GM19455 (cell line): ENCODE data around the gene TRIM66.

Source experiments
- ATAC-seq: cut with Tn5 transposase; IDR thresholded peaks from one replicate; pipeline ENCODE4 v1.9.1; 2021; ENCODE audit not compliant: unreplicated experiment

Gene TRIM66

DNA sequence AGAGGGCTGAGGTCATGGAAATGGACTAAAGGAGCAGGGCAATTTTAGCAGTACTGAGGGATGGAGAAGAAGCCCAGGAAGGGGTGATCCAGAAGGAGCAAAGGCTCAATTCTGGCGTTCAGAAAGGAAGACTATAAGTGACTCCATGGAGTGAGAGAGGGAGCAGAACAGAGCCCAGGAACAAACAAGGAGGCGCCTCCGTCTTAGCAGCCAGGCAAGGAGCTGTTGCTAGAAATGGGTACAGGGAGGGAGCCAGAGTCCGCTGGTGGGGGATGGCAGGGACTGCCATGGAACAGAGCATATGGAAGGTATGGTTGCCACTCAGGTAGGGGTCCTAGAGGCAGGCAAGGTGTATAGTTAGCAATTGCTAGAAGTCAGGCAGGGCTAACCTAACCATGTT, 68.0 kb downstream of the TRIM66 start:
- ATAC-seq, result no peak

DNA sequence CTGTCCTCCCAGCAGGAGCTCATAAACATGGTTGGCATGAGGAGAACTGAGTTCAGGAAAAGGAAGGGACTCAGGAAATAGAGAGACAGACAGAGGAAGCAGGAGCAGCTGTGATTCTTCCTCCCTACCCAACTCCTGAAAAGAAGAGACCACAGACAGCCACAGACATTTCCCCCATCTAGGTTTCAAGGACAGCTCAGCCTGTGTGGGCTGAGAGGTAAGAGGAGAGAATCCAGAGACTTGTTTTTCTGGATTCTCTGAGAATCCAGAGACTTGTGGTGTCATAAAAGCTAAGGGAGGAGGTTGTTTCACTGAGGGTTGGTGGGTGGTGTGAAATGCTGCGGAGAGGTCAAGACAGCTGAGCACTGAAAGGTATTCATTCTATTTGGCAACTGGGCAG, 69.4 kb downstream of the TRIM66 start:
- ATAC-seq, result no peak

DNA sequence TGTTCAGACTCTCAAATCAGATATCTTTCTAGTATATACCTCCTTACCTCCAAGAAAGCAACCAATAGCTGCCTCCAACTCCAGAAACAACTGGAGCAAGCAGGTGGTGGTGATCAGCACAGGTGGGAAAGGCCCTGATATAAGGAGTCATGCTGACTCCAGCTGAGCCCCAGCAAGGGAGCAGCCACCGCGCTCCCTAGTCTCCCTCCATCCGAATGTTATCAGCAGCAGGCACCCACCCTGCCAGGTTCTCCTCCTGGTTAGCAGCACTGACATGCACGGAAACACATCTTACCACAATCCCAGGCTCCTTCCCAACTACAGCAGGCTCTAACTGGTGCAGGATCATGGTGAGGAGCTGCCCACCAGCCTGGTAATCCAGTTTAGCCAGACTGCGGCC, 69.9 kb downstream of the TRIM66 start:
- no peak for ATAC-seq

DNA sequence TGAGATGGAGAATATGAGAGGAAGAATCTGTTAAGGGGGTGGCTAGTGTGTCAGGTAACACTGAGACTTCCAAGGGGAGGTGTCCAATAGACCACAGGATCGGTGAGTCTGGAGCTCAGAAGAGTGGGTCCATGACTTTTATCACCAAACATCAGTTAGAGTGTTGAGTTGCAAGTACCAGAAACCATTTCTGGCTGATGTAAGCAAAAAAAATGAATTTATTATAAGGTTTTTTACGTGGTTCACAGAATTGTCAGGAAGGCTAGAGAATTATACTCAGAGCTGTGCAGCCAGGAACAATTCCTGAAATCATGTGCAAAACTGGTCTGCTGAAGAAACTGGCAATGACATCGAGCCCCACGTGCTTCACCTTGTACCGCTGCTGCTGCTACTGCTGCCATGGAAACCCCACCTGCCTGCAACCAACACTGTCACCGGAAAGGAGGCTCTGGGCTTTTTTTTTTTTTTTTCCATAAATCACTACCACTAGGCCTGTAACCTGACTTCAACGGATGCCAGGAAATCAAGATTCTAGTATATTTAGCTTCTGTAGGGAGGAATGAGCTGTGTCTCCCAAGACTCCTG, 71.8 kb downstream of the TRIM66 start:
- no peak for ATAC-seq

DNA sequence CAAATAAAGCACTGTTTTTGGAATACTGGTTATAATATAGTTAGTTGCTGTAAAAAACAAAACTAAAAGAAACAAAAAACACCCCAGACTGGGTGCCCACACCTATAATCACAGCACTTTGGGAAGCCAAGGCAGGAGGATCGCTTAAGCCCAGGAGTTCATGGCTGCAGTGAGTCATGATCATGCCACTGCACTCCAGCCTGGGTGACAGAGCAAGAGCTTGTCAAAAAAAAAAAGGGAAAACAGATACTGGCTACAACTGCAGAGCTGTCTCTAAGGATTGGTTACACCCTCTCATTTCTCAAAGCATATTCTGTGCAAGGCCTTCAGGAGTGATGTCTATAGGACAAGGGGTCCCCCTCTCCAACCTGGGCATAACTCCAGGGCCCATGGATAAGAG, 73.8 kb downstream of the TRIM66 start:
- no peak for ATAC-seq

DNA sequence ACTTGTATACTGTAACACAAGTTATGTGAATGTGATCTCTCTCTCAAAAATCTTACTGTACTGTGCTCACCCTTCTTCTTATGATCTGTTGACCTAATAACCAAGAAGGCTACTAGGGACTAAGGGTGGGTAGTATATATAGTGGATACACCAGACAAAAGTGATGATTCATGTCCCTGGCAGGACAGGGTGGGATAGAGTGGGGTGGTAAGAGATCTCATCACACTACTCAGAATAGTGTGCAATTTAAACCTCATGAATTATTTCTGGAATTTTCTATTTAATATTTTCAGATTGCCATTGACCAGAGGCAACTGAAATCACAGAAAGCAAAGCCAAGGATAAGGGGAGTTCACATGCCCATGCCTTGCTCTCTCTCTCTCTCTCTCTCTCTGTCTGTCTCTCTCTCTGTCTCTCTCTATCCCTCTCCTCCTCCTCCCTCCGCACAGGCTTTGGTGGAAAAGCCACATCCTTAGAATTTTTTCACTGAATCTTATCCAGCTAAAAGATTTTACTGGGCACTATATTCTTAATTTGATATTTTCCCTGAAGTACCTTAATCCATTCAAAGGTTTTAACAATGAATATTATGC, 76.4 kb downstream of the TRIM66 start:
- no peak for ATAC-seq

DNA sequence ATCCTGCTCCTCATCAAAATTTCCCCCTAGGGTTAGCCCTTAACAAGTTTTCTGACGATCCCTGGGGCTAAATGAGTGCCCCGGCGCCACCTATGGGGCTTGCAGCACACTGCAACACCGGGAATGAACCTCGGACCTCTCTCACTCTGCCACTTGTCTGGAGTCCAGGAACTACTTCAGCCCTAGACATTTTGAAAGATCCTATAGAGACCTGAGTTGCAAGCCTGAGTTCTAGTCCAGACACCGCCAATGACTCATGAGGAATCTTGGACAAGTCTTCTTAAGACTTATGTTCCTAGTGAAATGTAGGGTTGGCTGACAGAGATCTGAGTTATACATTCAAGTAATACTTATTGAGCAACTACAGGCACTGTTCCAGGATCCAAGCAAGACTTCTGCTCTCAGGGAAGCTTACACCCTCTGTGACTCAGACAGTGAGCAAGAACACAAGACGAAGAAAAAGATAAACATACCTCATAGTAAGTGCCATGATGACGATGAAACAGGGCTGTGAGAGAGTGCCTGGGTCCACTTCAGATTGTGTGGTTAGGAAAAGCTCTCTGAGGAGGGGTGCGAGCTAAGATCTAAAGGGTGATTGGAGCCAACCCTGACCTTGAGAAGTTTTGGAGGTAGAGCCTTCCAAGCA, 78.3 kb downstream of the TRIM66 start:
- ATAC-seq, result peak; percentile 87

DNA sequence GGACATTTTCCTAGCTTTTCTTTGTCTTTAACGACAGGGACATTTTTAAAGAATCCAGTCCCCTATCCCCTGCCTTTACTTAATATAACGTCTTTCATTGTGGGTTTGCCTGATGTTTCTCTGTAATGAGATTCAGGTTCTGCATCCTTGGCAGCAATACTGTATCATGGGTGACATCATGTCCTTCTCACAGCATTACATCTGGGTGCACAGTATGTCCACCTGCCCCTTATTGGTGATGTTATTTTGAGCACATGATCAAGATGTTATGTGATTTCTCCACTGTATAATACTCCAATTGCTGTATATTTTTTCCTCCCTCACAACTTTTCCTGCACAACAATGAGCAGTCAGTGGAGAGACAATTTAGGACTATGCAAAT, 78.8 kb downstream of the TRIM66 start:
- ATAC-seq, result no peak

DNA sequence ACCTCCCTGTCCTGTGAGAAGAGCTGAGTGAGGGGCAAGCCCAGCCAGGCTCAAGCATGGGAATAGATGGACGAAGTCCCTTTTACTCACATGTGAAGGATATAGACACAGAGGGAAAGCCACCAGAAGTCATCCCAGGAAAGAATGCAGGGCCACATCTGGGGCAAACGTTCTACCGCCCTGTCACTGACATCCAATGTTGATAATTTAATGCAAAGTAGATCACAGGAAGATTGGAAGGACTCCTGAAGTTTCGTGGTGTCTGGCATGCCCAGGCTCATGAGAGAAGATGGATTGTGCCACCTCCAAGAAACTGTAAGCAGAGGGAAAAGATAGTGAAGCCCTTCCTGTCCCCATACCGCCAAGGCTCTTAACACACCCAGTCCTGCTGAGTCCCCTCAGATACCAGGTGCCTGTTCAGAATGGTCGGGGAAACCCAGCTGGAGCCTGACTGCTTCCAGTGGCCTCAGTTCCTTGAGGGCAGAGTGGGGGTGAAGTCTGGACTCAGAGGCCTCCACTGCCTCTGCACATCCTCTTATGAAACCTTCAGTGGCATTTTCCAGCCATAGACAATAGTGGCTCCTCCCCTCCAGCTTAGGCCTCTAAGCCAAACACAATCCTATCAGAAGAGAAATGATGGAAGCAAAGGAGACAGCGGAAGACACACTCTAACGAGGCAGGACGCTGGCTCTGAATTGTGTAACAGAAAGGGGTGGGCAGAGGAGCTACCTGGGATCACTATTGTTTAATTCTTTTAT, 80.9 kb downstream of the TRIM66 start:
- ATAC-seq, result no peak

DNA sequence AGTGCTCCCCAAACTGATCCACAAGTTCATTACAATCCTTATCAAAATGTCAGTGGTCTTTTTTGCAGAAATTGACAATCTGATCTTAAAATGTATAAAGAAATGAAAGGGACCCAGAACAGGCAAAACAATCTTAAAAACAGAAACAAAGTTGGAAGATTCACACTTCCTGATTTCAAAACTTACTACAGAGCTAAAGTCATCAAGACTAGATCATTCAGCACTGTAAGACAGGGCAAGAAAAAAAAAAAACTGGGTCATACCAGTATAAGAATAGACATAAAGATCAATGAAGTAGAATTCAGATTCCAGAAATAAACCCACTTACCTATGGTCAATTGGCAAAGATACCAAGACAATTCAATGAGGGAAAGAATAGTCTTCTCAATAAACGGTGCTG, 84.0 kb downstream of the TRIM66 start:
- ATAC-seq, result no peak

DNA sequence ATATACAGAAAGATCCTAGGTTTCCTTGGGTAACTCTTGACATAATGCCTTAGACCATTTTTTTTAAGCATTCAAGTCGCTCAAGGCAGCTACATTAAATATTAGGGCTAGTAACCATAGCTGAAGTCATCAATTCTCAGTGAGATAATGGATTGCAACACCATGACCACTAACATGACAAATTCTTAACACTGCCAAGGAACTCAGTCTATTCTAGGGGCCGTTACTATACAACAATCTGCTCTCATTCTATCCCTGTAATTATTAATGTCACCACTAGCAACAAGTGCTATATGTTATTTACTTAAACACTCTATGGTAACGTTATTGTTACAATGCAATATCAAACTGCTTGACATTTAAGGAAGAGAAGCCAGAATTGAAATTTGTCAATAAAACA, 85.3 kb downstream of the TRIM66 start:
- no peak for ATAC-seq

DNA sequence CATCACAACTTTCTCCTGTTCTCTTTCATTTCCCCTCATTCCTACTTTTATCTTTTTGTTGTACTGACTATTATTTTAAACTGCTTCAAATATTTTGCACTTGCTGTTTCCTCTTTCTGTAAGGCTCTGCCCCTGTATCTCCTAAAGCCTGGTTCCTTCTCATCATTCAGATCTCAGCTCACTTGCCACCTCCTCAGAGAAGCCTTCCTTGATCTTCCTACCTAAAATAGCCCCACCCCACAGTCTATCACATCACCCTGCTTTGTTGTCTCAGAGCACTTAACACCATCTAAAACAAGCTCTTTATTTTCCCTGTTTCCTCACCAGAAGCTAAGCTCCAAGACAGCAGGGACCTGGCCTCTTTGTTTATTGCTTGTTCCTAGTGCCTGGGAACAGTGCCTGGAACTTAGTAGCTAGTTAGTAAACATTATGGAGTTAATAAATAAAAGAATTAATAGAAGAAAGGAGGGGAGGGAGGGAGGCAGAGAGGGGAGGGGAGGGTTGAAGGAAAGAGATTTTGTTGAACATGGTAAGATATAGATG, 85.9 kb downstream of the TRIM66 start:
- no peak for ATAC-seq

DNA sequence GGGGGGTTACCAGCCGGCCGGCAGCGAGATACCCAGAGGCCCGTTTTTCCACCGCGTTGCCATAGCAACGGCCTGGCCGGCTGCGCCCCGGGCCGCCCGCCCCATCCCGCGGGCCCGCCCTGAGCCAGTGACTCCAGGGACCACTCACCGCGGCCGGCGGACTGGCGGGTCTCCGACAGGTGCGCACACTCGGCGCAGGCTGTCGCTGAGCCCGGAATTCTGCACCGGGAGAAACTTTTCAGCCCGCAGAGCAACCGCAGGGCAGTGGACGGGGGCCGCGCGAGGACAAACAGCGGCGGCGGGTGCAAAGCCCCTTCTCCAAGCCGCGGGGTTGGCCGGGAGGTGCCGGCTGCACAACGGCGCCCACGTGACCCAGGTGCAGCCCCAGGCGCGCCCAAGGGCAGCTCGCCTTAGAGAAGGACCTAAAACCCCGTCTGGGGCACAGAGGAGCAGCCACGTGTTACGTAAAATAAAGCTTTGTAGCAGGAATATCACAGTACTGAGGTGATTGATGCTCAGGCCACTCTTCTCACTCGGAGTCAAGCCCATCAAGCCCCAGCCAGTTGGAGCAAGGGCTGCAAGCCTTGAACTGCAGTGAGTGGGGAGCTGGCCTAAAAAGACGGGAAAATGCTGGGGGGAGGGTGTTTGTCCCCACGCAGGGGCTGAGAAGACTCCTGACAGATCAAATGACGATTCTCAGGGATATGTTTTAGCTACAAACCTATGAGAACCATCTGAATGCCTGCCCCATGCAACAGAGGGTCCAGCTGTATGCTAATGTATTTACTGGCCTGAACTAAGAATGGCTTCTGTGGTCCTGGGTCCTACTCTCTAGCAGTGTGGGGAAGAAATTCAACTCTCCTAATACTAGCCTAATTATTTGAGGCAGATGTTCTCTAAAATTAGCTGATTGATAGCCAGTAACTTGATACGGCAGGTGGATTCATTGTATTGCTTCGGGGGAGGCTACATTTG, 88.2 kb downstream of the TRIM66 start, which contains the start of gene STK33:
Gene STK33, minus strand, starts transcription at position 294 of the 975 bp plus-strand sequence. CDS start 119,323 bp downstream, outside the sequence.
- peak; percentile 93 for ATAC-seq

DNA sequence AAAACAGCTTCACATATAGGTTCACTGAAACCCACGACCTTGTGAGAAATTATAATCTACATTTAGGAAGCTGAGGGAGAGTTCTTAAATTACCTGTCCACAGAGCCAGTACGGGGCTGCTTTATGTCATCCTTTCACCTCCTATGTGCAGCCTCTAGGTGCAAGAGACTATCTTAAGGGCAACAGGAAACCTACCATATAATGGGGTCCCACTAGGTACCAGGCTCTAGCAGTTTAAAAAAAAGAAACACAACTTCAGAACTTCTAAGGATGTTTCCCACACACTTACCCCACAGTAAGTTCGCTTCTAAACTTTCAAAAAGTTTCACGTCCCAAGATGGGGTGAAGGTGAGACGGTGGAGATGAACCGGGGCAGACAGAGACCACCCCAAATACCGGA, 89.0 kb downstream of the TRIM66 start:
- ATAC-seq, result peak; percentile 25

DNA sequence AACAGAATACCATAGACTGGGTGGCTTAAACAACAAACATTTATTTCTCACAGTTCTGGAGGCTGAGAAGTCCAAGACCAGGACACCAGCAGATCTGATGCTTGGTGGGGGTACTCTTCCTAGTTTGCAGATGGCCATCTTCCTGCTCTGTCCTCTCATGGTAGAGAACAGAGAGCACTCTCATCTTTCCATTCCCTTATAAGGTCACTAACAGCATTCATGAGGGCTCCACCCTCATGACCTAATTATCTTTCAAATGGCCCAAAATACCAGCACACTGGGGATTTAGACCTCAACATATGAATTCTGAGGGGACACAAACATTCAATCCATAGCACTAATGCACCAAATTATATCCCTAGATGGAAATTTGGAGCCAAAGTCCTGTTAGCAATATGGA, 94.5 kb downstream of the TRIM66 start:
- ATAC-seq, result no peak

DNA sequence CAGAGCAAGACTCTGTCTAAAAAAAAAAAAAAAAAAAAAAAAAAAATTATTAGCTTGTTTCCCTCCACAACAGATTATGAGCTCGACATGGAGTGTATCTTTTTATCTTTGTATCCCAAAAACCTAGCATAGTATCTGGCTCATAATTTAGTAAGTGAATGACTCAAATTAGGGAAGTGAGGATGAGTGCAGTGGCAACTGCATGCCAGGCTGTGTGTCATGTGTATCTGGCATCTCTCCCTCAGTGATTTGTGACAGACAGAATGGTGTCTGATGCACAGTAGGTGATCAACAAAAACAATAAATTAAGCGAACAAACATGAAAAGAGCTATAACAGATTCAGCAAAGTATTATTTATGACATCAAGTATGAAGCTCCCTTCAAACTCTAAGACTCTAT, 95.7 kb downstream of the TRIM66 start:
- ATAC-seq, result no peak

DNA sequence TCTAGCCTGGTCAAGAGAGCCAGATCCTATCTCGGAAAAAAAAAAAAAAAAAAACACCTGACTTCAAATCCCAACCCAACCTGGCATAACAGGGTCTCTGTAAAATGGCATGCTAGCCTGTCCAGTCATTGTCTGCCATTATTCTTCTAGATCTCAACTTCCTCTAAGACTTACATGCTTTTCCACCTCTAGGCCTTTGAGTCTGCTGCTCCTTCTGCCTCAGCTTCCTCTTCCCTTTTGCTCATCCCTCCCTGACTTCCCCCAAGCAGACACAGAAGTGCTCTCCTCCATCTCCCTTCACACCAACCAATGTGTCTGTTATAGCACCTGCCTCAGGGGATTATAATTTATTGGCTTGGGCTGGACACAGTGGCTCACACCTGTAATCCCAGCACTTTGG, 96.3 kb downstream of the TRIM66 start:
- ATAC-seq, result no peak

DNA sequence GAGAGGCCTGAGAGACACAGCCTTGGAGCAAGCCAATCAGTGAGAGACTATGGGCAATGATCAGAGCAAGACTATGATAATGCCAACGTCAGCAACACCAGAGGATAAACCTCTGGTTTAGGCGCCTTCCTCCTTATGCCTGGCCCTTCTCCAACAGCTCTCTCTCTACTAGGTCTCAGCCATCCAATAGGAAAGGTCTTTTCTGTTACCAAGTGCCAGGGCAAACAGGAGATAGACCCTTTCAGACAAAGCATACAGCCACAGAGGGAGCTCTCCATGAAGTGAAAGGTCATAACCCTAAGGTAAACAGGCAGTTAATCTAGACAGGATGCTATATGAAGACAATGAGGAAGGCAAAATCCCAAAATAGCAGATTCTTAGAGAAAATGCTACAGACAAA, 98.0 kb downstream of the TRIM66 start:
- no peak for ATAC-seq

DNA sequence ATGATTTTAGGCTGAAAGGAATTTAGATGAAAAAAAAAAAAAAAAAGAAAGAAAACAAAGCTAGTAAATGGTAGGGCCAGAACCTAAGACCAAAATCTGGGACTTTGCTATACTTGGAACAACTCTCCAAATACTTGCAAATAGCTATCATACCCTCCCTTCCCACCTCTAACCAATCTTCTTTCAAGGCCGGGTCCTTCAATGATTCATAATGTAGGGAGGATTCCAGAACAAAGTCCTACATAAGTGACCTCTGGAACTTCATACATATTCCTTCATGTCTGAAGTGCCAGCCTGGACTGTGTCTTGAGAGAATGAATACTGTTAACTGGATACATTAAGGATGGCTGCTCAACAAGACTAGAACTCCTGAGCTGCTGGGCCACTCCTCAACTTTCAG, 98.4 kb downstream of the TRIM66 start:
- ATAC-seq, result no peak

DNA sequence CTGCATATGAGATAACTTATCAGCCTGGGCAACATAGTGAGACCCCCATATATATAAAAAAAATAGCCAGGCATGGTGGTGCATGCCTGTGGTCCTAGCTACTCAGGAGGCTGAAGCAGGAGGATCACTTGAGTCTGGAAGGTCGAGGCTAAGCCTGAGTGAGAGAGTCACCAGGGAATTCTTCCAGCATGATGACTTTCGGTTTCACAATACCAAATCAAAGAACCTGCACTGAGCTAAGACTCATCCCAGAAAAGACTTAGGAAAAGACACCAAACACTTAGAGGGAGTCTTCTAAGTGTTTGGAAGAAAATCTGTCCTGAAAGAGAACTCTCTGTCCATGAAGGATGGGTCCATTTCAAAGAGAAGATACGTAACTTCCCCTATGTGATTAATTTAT, 101.2 kb downstream of the TRIM66 start:
- ATAC-seq, result no peak
